Activated CD4-positive, alpha-beta T cell treated with anti-CD3 and anti-CD28 coated beads, Interleukin-2, amount 50 U/mL, for 16 hours (primary cell): ENCODE data around the gene RCOR2.
"Not testable (repeated sequence)": the region's sequence is repeated elsewhere in the genome, so short reads cannot be mapped to it uniquely, and the experiment has no call there.

ENCODE experiments used
- DNase-seq: peaks from one replicate; pipeline ENCODE4 v3.0.0-alpha.2; 2020

The RCOR2 gene

DNA sequence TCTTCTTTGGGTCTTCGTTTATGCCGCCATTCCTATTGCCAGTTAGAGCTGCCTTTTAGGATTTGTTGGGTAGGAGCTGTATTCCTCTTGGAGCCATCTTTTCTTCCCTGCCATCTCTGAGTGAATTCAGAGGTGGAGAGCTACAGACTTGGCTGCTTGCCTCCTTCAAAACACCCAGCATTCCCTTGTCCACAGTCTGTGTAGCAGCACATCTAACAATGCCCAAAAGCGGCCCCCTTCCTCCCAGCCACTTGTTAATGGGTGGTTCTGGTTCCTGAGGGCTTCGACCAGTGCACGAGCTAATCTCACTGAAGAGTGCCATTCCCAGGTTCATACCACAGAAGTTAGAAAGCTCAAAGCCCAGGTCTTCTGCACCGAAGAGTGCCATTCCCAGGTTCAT is 40.3 kb downstream of the RCOR2 start:
- DNase-seq: no peak

DNA sequence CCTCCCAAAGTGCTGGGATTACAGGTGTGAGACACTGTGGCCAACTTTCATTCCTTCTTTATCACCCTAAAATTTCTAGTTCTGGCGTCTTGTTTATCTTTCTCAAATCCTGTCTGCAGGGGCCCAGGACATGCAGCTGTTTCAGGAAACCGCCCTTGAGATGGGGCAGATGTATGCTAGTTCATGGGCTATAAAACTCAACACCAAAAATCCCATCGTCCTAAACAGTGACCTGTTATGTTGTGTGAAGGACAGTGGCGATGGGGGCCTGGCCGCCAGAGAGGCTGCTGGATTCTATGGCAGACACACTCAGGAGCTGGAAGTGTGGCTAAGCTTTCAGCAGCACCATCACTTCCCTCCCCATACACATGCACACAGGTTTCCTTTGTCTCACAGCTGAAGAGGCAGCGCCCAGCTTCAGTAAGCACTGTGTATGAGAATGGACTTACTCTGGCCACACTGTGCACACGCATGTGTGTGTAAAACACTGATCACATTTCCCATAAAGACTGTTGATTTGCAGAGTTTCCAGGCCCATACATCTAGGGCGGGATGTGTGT is 41.4 kb downstream of the RCOR2 start:
- DNase-seq: no peak

DNA sequence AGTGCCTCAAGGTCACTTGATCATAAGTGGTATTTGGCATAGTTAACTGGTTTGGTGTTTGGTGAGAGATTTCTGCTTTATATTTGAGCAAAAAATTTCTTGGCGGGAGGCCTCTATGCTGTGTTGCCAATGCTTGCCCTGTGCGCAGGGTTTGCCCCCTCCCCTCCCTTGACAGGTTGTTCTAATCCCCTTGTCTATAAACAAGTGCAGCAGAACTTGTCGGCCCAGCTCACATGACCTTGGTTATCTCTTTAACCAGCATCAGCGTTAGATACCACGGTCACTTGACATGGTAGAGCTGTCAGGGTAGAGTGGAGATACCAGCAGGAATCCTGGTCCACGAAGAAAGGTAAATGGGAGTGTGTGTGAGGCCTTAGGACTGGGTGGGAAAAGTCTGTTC is 42.5 kb downstream of the RCOR2 start:
- DNase-seq: no peak

DNA sequence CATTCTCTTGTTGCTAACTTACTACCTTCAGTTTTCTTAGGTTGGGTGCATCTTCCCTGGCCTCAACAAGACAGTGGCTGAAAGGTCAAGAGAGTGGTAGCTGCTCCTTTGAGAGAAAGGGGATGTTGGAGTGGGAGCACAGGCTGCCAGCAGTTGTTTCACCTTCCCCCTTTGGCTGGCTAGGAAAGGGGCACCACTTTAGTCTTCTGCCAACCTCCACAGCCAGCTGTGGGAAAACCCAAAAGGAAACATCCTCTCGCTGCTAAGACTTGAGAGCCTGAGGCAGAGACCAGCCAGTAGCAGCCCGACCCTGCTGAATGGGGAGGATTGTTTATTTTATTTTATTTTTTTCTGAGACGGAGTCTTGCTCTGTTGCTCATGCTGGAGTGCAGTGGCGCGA is 43.7 kb downstream of the RCOR2 start:
- DNase-seq: no peak

DNA sequence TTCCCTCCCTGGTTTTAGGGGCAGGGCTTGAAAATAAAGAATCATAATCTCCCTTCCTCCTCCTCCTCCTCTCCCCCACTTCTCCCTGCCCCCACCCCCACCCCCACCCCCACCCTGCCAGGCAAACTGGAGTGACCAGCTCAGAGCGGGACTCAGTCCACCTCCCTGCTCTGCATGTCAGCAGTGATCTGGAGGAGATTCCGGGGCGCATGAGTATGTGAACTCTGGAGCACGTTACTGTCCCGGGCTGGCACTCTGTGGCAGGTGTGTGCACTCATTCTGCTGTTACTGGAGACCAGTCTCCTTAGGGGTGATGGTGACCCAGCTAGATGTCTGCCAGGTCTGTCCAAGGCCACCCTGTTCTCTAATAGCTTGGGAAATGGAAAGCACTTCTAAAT is 44.2 kb downstream of the RCOR2 start:
- DNase-seq: no peak

DNA sequence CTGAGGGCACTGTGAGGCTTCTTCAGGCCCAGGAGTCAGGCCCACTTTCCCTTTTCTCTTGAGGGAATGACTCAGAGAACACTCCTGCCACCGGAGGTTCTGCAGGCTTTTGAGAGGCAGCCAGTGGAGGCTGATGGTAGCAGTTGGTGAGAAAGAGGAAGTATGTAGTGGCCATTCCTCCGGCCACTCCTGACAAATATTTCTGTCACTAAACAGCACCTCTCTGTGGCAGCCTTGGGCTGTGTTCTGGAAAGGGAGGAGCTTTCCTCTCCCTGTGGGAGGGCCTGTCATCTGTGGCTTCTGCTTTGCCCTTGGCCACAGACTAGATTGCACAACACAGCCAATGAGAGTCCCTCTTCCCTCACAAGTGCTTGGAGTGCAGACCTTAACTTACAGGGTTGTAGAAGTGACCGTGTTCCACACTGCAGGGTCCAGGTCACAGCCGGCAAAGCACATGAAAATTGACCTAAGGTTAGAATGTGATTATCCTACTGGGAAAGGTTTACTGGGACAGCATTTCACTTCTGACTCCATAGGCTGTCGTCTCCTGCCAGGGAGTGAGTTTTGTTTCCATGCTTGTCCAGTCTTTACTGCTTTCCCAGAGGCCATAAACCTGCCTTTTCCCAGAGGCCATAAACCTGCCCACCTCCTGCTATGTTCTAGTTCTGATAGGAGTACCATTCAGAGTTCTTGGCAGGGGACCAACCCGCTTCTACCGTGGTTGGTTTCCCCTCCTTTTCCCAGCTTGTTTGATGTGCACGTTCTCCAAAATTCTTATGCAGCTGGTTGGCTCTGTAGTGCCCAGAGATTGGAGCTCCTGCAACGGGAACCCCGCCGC is 44.8 kb downstream of the RCOR2 start:
- peak; percentile 70 for DNase-seq

DNA sequence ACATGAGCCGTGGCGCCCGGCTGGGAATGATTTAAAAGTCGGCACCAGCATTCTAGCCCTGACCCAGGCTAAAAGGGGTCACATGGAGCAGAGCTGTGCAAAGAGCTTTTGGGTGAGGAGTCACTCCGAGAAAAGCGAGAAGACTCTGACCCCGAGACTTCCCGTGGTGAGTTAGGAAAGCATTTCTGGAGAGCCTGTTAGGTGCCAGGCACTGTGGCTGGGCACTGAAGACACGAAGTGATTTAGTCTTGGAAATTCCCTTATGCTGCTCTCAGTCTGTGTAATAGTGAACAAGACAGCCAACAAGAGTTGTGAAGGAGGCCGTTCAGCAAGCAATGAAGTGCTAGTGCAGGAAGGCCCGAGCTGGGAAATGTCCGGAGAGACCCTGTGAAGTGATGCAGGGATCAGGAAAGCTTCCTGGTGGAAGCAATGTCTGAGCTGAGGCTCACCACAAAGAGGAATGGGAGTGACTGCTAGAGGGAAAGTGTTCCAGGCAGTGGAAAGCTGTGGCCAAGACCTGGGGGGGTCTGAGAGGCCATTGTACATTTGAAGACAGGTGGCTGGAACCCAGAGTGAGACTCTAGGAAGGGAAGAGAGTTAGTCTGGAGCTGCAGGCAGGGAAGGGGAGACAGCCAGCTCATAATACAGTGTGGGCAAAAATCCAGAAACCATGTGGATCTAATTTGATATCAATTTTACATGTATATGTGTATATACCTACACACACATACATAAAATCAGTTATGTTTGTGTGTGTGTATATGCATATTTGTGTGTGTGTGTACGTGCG is 46.4 kb downstream of the RCOR2 start:
- peak; percentile 49 for DNase-seq

DNA sequence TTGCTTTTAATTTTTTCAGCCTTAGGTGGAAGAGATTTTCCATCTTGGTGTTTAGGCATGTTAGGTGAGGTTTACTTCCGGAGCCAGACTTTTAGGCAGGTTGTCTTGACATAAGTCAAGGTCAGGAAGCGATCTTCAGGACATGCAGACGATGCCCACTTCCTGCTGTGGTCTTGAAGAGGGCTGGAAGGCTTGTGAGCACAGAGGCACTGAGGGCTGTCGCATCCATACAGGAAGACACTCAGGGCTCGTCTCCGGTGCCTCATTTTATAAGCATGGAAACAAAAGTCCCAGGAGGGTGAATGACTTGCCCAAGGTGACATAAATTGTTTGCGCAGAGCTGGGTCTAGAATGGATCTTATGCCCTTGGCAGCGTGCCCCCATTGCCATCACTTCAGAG is 47.3 kb downstream of the RCOR2 start:
- DNase-seq: peak; percentile 63

DNA sequence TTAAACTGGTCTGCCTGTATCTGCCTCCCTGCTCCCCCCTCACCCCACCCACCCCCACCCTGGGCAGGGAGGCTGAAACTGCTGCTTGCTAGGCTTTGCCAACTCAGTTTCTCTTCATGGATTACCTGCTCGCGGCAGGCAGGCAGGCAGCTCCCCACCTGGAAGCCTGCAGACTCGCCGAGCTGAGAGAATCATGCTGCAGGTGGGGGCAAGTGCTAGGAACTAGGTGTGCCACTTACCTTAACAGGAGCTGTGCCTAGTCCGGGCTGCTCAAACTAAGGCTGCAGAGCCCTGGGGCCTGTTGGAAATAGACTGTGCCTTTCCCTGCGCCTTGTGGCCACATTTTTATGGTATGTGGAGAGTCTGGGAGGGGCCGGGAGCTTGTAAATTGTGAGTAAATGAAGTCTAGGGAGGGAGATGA is 47.8 kb downstream of the RCOR2 start:
- DNase-seq: no peak

DNA sequence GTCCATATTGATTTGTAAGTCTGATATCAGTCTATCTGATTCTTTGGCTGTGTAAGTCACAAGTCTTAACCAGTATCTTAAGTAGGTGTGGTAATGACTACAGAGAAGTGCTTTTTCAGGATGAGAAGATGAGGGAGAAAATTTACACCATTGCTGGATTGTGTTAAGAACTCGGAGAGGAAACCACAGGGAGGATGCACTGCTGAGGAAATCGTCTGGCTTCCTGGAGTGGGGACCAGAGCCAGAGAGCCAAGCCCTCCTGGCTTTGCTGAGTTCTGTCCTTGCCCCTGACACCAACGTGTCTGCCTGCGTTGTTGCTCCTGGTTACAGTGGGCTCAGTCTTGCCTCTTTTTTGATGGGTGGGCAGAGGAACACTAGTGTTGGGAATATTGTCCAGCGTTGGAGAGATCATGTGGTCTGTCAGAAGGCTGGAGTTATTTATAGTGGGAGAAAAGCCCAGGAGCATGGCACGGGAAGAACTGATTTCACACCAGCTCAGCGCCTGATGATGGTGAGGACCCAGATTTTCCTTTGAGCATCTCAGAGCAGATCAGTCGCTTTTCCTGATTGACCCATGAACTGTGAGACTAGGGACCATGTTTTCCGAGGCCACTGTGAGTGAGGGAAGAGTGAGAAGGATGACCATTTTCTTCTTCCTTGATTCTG is 48.4 kb downstream of the RCOR2 start:
- DNase-seq: no peak

DNA sequence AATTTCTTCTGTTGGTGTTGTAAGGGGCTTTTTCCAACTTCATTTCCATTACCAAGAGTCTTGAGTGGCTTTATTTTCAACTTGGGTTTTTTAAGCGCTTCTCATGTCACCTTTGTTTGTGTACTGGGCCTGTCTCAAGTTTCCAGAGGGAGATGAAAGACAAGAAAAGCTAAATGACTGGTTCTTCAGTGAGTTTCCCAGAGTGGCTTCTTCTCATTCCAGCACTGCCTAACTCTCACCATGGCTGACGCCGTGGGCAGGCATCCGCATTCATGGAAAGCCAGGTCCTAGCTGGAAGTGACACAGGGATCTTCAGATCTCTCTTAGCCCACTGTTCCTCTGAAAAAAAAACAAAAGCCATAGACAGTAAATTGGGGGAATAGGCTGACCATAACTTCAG is 49.5 kb downstream of the RCOR2 start:
- no peak for DNase-seq

DNA sequence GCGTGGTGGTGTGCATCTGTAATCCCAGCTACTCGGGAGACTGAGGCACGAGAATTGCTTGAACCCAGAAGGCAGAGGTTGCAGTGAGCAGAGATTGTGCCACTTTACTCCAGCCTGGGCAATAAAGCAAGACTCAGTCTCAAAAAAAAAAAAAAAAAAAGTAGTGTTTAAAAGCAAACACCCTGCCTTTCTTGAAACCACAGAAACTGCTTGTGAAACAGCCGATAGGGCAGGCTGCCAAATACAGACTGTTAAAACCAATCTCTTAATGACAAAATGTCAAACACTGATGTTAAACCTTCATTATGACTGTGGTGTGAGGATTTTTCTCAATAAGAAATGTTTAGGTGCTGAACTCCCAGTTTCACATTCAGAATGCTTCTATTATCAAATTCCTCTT is 50.8 kb downstream of the RCOR2 start:
- peak; percentile 92 for DNase-seq

DNA sequence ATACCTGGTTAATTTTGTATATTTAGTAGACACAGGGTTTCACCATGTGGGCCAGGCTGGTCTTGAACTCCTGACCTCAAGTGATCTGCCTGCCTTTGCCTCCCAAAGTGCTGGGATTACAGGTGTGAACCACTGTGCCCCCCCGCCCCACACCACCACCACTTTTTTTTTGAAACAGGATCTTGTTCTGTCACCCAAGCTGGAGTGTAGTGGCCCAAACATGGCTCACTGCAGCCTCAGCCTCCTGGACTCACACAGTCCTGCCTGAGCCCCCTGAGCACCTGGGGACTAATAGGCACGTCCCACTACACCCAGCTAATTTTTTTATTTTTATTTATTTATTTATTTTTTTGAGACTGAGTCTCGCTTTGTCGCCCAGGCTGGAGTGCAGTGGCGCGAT is 53.3 kb downstream of the RCOR2 start:
- DNase-seq: not testable (repeated sequence)

DNA sequence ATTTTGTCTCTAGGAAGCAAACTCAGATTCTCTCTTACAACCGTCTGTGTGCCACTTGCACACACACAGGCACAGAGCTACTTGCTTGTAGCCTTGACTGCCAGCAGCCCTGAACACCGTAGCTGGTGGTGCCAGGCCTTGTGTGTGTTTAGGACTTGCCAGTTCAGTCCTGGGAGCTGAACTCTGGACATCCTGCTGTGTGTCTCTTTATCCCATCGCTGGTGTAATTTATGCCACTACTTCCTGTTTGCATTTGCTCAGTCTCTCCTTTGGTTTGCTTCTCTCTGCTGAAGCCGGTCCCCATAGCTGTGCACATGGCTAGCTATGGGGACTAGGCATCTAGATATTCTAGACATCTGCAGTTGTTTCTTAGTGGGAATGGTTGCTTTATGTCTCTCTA is 54.0 kb downstream of the RCOR2 start:
- DNase-seq: no peak
